ENCODE measurements around the gene ARPC4. TPM values are rescaled to one million over a fixed set of nuclear protein-coding genes. Genes with fewer than 3 reads are reported as not detected.

The ARPC4 gene
- total RNA-seq = 212 and 474 TPM in 2 replicates

- DNase-seq (ENCODE audit: low read depth) = peak; percentile 87
These were observed at the start of gene ARPC4, which contains the start of gene TADA3 for GRCh38 chr3:9792405-9793160. Gene ARPC4 (plus strand): TSS chr3:9793082. CDS start chr3:9793122, 40 bp downstream. Gene TADA3 (minus strand): TSS chr3:9792473. CDS start chr3:9791466, 1,007 bp downstream.

- DNase-seq (ENCODE audit: low read depth) = no peak
These were observed 49.3 kb upstream of the ARPC4 start for GRCh38 chr3:9743548-9743947.

GRCh38 chr3:9744162-9744561 lies 48.7 kb upstream of the ARPC4 start:
- DNase-seq (ENCODE audit: low read depth) = no peak

GRCh38 chr3:9745521-9745920 lies 47.4 kb upstream of the ARPC4 start:
- DNase-seq (ENCODE audit: low read depth) = no peak

- DNase-seq (ENCODE audit: low read depth) = no peak
These were observed 46.6 kb upstream of the ARPC4 start for GRCh38 chr3:9746330-9746729.

GRCh38 chr3:9747267-9747666 lies 45.6 kb upstream of the ARPC4 start:
- no peak for DNase-seq (ENCODE audit: low read depth)

GRCh38 chr3:9748031-9748430 lies 44.9 kb upstream of the ARPC4 start:
- DNase-seq (ENCODE audit: low read depth) = no peak

GRCh38 chr3:9749296-9749644 lies 43.6 kb upstream of the ARPC4 start:
- peak; percentile 22 for DNase-seq (ENCODE audit: low read depth)

GRCh38 chr3:9749645-9750555 lies 43.0 kb upstream of the ARPC4 start, which contains the start of gene OGG1:
Gene OGG1 (plus strand): TSS chr3:9749952. CDS start chr3:9750287, 335 bp downstream.
- DNase-seq (ENCODE audit: low read depth) = peak; percentile 97

- peak; percentile 59 for DNase-seq (ENCODE audit: low read depth)
These were observed 42.1 kb upstream of the ARPC4 start for GRCh38 chr3:9750556-9751411.

GRCh38 chr3:9754678-9755077 lies 38.2 kb upstream of the ARPC4 start:
- no peak for DNase-seq (ENCODE audit: low read depth)

GRCh38 chr3:9757427-9757826 lies 35.5 kb upstream of the ARPC4 start:
- no peak for DNase-seq (ENCODE audit: low read depth)

- DNase-seq (ENCODE audit: low read depth) = no peak
These were observed 31.9 kb upstream of the ARPC4 start for GRCh38 chr3:9760779-9761505.

- no peak for DNase-seq (ENCODE audit: low read depth)
These were observed 31.0 kb upstream of the ARPC4 start for GRCh38 chr3:9761919-9762318.

- no peak for DNase-seq (ENCODE audit: low read depth)
These were observed 30.0 kb upstream of the ARPC4 start for GRCh38 chr3:9762871-9763270.

- no peak for DNase-seq (ENCODE audit: low read depth)
These were observed 27.0 kb upstream of the ARPC4 start for GRCh38 chr3:9765865-9766264.

- DNase-seq (ENCODE audit: low read depth) = no peak
These were observed 25.5 kb upstream of the ARPC4 start for GRCh38 chr3:9767418-9767817.

GRCh38 chr3:9768141-9768775 lies 24.6 kb upstream of the ARPC4 start:
- DNase-seq (ENCODE audit: low read depth) = no peak

GRCh38 chr3:9769012-9769411 lies 23.9 kb upstream of the ARPC4 start:
- no peak for DNase-seq (ENCODE audit: low read depth)

- DNase-seq (ENCODE audit: low read depth) = no peak
These were observed 23.2 kb upstream of the ARPC4 start, which contains the start of gene CAMK1 for GRCh38 chr3:9769426-9770275. Gene CAMK1 (minus strand): TSS chr3:9769947. CDS start chr3:9767749, 2,198 bp downstream.
